Retina (tissue), 1 donor: ENCODE data around the gene CRACR2A.
A peak's percentile ranks its signal among the peaks of the same experiment; 100 is the strongest.

Experiments used
- DNase-seq: peaks from one replicate; pipeline ENCODE4 v3.0.0-alpha.2; 2016

The CRACR2A gene

DNA sequence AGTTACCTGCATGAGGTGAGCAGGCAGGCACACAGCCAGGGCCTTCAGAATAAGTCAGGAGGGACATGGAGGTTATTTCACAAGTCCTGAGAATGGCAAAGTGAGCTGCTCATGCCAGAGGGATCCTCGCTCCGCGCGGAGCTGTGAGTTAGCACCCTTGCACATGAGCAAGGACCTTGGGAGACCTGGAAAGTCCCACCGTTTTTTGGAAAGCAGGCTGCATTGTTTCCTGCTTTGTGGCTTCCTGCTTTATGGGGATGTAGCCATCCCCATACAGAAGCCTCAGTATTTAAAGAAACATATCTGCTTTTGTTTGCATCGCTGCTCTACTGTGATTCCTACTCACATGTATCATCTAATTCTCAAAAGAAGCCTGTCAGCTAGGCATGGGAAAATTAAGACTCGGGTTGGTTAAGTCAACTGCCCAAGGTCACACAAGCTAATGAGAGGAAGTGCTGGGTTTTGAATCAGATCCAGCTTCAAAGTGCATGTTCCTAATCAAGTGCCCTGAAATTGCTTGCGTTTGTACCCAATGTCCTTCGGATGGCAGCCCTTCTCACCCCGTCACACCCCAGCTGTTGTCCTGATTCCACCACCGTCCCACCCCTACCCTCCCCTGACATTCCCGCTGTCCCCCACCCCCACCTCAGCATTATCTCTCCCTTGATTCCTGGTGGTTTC is 106.2 kb downstream of the CRACR2A start:
- DNase-seq: no peak

DNA sequence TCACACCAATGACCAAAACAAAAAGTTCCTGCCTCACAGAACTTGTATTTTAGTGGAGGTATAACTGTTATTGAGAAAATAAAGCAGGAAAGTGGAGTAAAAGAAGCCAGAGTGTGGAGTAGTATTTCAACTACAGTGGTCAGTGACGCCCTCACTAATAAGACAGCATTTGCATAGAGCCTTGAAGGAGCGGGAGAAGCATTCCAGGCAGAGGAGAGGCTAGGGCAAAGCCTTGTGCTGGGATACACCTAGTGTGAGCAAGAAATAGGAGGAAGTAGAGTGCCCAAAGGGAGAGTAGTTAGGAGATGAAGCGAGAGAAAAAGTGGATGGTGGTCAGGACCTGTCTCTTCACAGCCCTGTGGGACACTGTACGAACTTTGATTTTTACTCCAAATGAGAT is 107.8 kb downstream of the CRACR2A start:
- no peak for DNase-seq

- no peak for DNase-seq
These were observed 108.8 kb downstream of the CRACR2A start for GRCh38 chr12:3644104-3644503.

- DNase-seq: no peak
These were observed 111.4 kb downstream of the CRACR2A start for GRCh38 chr12:3641428-3642018.

DNA sequence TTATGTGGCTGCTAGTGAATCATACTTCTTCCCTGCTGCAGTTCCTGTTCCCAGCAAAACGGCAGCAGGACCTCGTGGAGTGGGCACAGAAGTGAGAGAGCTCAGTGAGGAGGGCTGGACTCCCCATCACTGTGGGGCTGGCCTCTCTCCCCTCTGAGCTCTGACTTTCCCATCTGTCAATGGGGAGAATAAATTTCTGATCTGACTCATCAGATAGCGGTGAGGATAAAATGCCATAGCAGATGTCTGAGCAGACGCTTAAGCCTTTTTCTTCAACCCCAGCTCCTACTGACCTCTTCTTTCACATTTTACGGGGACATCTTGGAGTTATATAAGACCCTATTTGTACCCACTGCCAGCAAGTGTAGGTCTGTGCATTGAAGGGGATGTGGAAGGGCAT is 116.6 kb downstream of the CRACR2A start:
- DNase-seq: no peak

DNA sequence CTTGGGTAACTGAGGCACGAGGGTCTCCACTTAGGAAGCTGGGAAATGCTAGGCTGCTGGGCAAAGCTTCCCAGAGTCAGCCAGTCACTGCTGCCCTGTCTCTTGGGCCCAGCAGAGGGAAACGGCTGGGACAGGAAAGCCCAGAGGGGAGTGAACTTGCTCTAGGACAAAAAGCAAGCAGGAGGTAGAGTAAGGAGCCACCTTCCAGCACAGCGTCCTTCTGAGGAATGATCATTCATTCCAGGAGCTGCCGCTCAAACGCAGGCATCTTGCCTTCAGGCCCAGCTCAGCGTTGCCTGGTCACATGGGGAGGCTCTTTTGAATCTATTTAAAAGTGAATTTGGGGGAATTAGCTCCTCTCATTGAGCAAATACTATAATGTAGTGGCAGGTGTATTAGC is 118.6 kb downstream of the CRACR2A start:
- DNase-seq: no peak

GRCh38 chr12:3633396-3633795 is 119.5 kb downstream of the CRACR2A start:
- DNase-seq: no peak

DNA sequence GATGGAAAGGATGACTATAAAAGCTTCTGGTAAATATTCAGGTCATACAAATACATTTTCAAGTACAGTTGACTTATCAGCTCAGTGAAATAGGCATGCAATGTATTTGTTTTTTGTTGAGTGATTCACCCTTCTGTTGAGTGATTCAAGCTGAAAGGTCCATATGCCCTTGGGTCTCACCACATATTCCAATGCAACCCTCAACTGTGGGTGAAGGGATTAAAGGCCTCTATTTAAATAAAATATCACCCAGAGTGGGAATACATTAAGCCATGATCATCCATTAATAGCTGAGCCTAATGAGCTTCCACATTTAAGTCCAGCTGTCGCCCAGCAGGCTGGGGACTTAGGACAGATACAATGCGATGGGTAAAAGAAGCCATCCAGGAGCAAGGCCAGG is 120.2 kb downstream of the CRACR2A start:
- no peak for DNase-seq

DNA sequence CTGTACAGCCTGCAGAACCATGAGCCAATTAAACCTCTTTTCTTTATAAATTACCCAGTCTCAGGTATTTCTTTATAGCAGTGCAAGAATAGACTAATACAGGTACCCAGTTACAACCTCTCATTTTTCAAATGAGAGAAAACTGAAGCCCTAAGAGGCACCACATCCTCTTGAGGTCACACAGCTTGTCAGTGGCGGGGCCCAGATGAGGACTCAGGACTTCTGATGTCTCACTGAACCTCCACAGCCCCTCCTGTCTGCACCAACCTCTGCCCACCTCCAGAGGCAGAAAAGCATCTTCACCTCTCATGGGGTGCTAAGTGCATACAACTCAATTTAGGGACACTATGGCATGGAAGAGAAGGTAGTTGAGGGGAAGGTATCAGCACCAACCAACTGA is 120.7 kb downstream of the CRACR2A start:
- no peak for DNase-seq

DNA sequence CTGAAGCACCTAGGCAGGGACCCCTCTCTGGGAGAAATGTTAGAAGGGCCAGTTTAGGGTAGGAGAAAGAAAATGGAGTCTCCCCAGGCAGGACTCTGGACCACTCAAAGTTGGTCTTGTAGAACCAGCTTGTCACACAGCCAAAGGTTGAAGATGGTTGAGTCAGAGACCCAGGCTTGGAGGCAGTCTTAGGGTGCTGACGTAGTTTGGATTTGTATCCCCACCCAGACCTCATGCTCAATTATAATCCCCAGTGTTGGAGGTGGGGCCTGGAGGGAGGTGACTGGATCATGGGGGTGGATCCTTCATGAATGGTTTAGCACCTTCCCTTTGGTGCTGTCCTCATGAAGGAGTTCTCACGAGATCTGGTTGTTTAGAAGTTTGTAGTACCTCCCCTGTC is 121.2 kb downstream of the CRACR2A start:
- no peak for DNase-seq

DNA sequence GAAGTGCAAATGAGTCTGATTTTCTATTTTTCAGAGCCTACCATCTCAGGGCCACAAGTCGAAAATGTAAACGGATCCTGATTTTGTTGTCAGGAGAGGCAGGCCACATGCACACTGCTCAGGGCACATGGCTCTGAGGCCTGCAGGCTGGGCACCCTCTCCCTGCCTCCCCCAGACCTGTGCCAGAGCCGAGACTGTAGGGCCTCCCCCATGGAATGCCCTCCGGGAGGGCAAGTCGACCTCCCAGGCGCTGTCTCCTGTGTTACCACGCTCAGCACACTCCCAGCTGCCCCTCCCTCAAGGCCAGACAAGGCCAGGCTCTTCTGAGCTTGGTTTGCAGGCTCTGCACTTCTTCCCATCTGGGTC is 121.7 kb downstream of the CRACR2A start:
- DNase-seq: no peak

- no peak for DNase-seq
These were observed 122.2 kb downstream of the CRACR2A start for GRCh38 chr12:3630621-3631271.

DNA sequence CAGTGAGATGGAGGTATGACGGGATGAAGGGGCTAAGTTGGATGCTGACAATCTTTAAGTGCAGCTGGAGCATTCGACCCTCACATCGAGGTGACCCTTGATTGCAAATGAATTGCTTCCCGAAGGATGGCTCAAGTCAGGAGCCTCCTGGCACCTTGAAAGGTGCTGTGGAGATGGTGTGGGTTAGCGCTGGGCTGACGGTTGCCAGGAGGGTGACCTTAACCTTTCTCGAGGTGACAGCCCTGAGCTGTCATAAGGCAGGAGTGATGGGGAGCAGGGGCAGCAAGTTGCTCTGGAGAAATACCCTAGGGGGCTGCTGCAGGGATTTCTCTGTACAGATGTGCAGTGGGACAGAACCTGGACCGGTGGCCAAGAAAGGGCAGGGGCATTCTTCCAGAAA is 122.8 kb downstream of the CRACR2A start:
- no peak for DNase-seq

GRCh38 chr12:3629057-3629830 is 123.7 kb downstream of the CRACR2A start:
- peak; percentile 48 for DNase-seq

GRCh38 chr12:3628629-3629028 is 124.3 kb downstream of the CRACR2A start:
- DNase-seq: no peak

- no peak for DNase-seq
These were observed 125.6 kb downstream of the CRACR2A start for GRCh38 chr12:3627336-3627735.

GRCh38 chr12:3624273-3624672 is 128.6 kb downstream of the CRACR2A start:
- DNase-seq: no peak

GRCh38 chr12:3622822-3623690 is 129.9 kb downstream of the CRACR2A start:
- DNase-seq: no peak

DNA sequence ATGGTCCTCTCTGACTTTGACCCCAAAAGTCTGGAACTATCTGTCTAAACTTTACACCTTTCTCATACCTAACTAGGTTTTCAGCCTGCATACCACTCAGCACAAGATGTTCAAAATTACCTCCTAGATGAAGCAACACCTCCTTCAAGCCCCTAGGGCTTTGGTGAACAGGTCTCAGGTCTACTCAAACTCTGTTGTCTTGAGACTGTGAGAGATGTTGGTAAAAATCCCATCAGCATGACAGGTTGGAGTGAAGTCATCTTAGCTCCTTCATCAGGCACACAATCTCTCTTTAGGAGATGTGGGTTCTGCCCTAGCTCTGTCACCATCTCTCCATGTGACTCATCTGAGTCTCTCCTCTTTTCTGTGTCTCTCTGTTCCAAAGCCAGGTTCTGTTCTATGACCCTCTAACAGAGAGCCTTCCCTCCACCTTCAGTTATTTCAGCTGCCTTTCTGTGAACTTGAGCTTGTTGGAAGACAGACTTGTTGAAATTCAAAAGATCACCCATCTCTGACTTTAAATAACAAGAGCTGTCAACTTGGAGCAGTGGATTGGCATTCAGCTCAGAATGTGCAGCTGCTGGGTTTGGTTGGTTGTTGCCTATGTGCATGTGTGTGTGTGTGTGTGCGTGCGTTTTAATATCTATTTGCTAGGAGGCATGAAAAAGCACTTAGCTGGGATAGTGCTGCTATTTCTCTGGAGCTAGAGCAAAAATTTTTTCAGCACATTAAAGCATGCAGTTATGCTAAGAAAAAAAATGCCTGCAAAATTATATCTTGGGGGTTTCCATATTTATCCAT is 130.7 kb downstream of the CRACR2A start:
- no peak for DNase-seq

- DNase-seq: no peak
These were observed 132.1 kb downstream of the CRACR2A start for GRCh38 chr12:3620856-3621255.

GRCh38 chr12:3617565-3617964 is 135.3 kb downstream of the CRACR2A start:
- no peak for DNase-seq

GRCh38 chr12:3615862-3616261 is 137.0 kb downstream of the CRACR2A start:
- DNase-seq: no peak
